Omental fat pad (tissue), 4 donors: ENCODE results near the gene IGDCC3. TPM values are rescaled to one million over a fixed set of nuclear protein-coding genes. Genes with fewer than 3 reads are reported as not detected.

ENCODE experiments used
- ATAC-seq: fragments of 150-250 bp; one replicate; pipeline ENCODE4 v1.9.1; 2016; ENCODE audit warnings: mild to moderate bottlenecking, moderate library complexity; ENCODE audit not compliant: low FRiP score
- DNase-seq: peaks from one replicate; pipeline ENCODE4 v3.0.0-alpha.2; 2019; ENCODE audit warnings: low spot score
- CTCF ChIP-seq, 3 donors: fragments of 450-650 bp; IDR thresholded peaks; one replicate each; pipeline ENCODE4 v1.5.1; 2016 to 2017; ENCODE audit warnings: antibody characterized with exemption in 3 of 3, mild to moderate bottlenecking in 3 of 3, moderate library complexity in 2 of 3
- total RNA-seq, 4 donors: library from RNA; depleted of rRNA; stranded (reverse); fragments of >200 nt; gene quantifications; one replicate each; pipeline ENCODE4 v1.1.0, GENCODE V29; 2016

The IGDCC3 gene
- total RNA-seq, 4 donors from 2014 or later: not detected

GRCh38 chr15:65377105-65377975 lies 462 bp downstream of the IGDCC3 start:
- DNase-seq (no peak), ATAC-seq (peak; percentile 63)
- no peak for TF ChIP-seq CTCF (IDR thresholded peaks at IDR 0.05)

DNA sequence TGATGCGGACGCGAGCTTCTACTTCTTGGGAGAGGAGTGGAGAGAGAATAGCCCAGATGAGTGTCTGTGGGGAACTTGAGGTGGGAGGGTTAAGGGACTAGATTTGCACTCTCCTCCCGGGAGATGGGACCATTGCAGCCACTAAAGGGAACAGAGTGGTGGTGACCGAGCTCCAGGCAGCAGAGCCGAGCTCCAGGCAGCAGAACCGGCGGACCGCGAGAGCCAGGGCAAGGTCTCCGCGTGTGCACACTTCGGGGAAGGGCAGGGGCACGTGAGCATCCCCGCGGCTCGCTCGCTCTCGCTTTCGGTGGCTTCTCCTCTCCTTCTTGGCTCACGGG lies 1.1 kb downstream of the IGDCC3 start:
- ATAC-seq (peak; percentile 55), DNase-seq (no peak)
- TF ChIP-seq CTCF (IDR thresholded peaks at IDR 0.05): no peak

DNA sequence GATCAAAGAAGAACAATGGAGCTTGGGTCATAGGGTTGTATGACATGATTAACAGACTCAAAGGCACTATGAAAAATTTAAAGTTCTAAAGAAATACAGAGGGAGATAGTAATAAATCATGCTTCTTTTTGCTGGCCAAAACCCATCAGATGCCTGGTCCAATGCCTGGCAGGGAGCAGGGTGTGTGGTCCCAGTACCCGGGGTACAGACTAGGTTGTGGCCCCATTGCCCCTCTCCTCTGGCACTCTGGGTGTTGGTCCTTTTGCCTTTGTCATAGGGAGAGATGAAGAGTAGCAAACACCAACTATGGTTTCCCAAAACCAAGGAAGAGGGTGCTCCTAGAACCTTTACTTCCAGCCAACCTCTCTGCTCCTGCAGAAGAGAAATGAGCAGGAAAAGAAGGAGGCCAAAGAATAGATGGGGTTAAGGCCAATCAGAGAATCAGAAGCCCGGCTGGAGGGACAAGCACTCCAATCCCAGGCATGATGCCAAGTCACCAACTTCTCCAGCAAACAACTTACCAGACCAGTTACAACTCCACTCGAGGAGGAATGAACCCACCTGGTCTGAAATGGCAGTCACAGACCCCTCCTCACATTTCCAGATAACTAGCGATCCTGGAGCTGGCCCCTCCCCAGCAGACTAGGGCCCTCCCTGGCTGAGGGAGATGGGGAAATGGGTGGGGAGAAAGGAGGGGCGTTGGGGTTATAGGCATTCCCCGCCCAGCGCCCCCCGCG lies 1.8 kb downstream of the IGDCC3 start:
- no peak for TF ChIP-seq CTCF (IDR thresholded peaks at IDR 0.05)
- ATAC-seq (no peak), DNase-seq (no peak)

DNA sequence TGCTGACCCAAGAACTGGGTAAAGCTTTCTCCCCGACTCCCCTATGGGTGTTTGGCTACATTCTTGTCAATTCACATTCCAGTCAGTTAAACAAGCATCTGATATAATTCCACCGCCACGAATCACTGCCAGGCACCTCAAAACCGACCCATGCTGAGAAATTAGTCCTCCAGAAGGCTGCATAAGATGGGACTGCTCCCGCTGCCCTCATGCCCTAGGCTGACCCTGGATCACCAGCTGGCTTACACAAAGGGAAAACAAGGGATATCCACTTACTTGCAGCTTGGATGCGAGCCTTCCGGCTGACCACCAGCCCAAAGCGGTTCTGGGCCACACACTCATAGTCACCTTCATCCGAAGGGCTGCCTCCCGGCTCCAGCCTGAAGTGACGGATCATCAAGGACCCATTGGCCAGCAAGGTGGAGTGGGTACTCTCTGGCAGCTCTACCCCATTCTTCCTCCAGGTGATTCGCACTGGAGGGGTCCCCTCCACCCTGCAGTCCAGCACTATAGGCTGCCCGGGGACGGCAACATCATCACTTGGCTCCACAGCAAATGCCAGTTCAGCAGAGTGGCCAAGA lies 2.9 kb downstream of the IGDCC3 start:
- DNase-seq: no peak
- no peak for ATAC-seq
- no peak for TF ChIP-seq CTCF (IDR thresholded peaks at IDR 0.05)

GRCh38 chr15:65374334-65374733 lies 3.5 kb downstream of the IGDCC3 start:
- DNase-seq (no peak), ATAC-seq (no peak)
- TF ChIP-seq CTCF (IDR thresholded peaks at IDR 0.05): no peak

DNA sequence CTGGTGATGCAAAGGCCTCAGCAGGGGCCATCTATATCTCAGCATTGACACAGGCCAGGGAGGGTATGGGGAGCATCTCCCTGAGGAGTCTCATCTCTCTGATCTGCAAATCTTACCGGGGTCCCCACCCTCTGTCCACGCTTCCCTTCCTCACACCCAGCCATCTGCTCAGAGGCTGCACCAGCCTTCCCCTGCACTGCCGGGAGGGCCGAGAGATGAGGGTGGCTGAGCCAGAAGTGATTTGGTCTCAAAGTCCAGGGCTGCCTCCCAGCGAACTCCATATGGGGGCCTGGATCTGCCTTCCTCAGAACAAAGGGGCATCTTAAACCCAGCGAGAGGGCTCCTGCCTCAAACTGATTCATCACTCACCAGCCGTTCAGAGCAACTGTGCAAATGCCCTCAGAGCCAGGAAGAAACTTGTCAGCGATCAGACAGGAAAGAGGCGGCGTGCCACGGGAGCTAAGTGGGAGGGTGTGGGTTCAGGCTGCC lies 4.6 kb downstream of the IGDCC3 start:
- ATAC-seq (no peak), DNase-seq (no peak)
- no peak for TF ChIP-seq CTCF (IDR thresholded peaks at IDR 0.05)
